ENCODE results near the gene NRXN3.

NRXN3 gene

GRCh38 chr14:78576437-78577166, 406.4 kb downstream of the NRXN3 start:
- no peak for DNase-seq (ENCODE audit: low read depth)

DNA sequence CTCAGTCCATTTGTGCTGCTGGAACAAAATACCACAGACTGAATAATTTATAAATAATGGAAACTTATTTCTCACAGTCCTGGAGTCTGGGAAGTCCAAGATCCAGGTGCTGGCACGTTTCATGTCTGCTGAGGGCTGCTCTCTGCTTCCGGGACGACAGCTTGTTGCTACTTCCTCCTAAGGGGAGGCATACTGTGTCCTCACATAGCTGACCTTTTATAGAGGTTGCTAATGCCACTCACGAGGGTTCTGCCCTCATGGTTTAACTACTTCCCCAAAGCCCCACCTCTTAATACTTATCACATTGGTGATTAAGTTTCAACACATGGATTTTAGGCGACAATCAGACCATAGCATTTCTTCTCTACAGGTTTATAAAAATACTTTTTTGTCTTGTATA, 411.1 kb downstream of the NRXN3 start:
- no peak for DNase-seq (ENCODE audit: low read depth)

- no peak for DNase-seq (ENCODE audit: low read depth)
These were observed 416.5 kb downstream of the NRXN3 start for GRCh38 chr14:78586681-78587080.

- no peak for DNase-seq (ENCODE audit: low read depth)
These were observed 418.7 kb downstream of the NRXN3 start for GRCh38 chr14:78588906-78589305.

- no peak for DNase-seq (ENCODE audit: low read depth)
These were observed 422.5 kb downstream of the NRXN3 start for GRCh38 chr14:78592616-78593219.

DNA sequence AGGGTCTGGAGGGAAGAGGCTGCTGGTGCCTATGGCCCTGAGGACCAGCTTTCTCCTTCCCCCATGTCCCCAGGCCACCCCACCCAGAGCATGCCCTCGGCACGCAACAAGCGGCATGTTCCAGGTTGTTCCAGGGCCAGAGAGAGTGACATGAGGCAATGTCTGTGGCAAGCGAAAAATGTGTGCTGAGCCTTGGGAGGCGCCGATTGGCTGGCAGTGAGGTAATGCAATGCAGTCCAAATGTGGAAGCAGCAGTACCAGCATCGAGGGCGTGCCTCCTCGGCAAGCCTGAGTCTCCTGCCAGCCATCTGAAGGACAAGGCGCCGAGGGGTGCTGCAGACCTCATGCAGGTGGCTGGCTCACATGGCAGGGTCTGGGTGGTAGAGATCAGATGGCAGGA, 423.8 kb downstream of the NRXN3 start:
- no peak for DNase-seq (ENCODE audit: low read depth)

GRCh38 chr14:78595797-78596196, 425.6 kb downstream of the NRXN3 start:
- no peak for DNase-seq (ENCODE audit: low read depth)

DNA sequence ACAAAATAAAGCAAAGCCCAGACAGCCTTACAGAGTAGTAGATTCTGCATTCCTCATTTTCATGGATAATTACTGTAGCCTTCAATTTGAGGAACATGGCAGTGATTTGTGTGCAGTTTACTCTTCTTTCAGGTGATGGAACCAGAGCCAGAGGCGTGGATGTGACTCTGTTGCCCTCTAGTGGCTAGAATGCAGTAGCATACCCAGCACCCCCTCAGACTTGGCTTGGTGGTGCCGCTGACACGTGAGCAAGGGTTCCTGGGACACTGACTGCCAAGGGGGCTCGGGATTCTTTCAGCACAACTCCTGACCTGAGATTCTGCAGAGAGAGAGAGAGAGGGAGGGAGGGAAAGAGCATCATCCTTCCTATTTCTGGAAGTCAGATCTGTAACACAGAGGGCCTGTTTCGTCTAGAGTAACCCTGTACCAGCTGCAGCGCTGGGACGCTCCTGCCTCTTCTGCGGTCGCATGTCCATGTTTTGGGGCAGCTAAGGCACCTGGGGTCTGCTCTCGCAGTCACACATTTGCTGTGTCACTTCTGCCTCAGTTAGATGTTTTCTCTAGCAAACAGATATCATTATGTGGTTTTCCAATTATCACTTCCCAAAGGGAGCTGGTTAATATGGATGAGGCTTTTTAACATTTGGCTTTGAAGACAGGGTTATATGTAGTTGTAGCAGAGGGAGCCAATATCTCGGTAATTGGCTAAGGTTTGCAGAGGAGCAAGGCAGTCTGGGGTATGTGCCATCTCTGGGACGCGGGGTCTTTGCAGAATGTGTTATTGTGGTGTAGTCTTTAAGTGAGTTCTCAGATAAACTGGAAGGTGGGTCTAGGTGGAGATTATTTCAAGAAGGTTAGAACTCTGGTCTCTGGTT, 428.1 kb downstream of the NRXN3 start:
- no peak for DNase-seq (ENCODE audit: low read depth)

GRCh38 chr14:78605025-78605762, 435.0 kb downstream of the NRXN3 start:
- no peak for DNase-seq (ENCODE audit: low read depth)

DNA sequence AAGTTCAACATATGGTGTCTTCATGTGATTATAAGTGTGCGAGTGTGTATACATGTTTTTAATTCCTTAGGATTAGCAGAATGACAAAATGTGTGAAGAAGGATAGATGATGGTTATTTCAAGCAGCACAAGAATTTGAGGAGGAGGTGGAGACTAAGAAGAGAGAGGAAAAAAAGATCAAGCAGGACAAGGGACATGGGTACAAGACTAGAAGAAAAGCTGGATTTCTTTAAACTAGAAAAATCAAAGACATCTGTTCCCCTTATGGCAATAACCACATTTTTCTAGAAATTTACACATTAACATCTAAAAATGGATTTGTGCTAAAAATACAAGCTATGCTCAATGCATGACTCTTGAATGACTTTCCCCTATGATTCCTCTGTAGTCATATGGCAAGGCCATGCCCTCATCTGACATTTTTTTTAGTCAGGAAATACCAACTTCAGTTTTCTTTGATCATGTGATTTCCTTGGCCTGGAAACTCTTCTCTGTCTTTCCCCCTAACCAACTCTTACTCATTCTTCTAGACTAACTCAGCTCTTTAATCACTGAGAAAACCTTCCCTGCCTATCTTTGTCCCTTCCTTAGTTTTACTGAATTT, 435.8 kb downstream of the NRXN3 start:
- no peak for DNase-seq (ENCODE audit: low read depth)

GRCh38 chr14:78608998-78609787, 439.0 kb downstream of the NRXN3 start:
- DNase-seq (ENCODE audit: low read depth) = no peak

DNA sequence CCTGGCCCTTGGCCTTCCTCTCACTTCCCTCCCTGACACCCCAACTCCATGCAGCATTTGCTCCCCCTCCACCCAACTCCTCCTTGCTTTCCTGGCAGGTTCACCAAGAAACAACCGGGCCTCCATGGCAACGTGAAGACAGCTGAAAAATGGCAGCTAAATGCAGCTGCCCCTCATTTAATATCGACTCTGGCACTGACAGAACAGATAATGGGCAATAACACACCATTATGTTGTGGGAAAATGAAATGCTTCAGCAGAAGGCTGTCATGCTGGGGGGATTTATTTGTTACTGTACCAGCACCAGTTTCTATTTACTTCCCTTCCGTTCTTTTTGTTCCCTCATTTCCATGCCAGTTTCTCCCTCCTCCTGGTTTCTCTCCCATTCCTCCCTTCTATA, 440.8 kb downstream of the NRXN3 start:
- no peak for DNase-seq (ENCODE audit: low read depth)

GRCh38 chr14:78611796-78612571, 441.8 kb downstream of the NRXN3 start:
- DNase-seq (ENCODE audit: low read depth) = no peak

GRCh38 chr14:78612666-78613065, 442.5 kb downstream of the NRXN3 start:
- DNase-seq (ENCODE audit: low read depth) = no peak

- no peak for DNase-seq (ENCODE audit: low read depth)
These were observed 444.4 kb downstream of the NRXN3 start for GRCh38 chr14:78614593-78614992.

- DNase-seq (ENCODE audit: low read depth) = no peak
These were observed 447.6 kb downstream of the NRXN3 start for GRCh38 chr14:78617735-78618134.

- no peak for DNase-seq (ENCODE audit: low read depth)
These were observed 448.2 kb downstream of the NRXN3 start for GRCh38 chr14:78618368-78618767.

- no peak for DNase-seq (ENCODE audit: low read depth)
These were observed 456.9 kb downstream of the NRXN3 start for GRCh38 chr14:78627114-78627513.

DNA sequence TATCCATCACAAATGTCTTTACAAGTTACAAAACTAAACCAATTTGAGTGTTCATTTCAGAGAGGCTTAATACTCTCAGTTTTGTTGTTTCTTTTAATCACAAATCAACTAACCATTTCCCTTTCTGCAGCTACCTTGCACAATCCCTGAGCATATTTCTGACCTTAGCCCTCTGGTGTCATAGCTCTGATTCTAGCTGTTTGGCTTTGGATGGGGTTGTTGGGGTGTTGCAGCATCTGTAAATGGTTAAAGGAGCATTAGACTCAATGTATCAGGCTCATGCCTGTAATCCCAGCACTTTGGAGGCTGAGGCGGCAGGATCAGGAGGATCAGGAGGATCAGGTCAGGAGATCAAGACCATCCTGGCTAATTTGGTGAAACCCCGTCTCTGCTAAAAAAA, 461.4 kb downstream of the NRXN3 start:
- DNase-seq (ENCODE audit: low read depth) = no peak

DNA sequence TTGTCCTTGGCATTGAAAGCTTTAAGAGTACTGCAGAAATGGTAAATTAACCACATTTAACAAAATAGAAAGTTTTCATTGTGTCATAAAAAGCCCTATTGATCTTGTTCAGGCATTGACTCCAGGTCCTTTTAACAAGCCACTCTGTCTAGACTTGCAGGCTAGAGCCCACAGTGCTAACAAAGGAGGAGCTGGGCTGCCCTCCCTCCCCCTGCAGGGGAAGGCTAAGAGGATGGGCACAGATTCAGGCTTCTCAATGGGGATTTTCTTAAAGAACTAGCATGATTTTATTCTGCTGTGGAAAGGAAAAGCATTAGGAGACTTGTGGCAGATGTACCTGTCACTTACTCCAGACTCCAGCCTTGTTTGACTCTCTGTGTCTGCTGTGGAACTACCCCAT, 463.6 kb downstream of the NRXN3 start:
- no peak for DNase-seq (ENCODE audit: low read depth)
